ENCODE results near the gene MLH3. TPM values are rescaled to one million over a fixed set of nuclear protein-coding genes. Genes with fewer than 3 reads are reported as not detected.

Gene MLH3
- total and polyA plus RNA-seq, 10 of the 15 experiments (the other 5 are each of a cell fraction or from before 2014, with no cell fraction given), result 12.6 to 31.2 (median 19.6) TPM

GRCh38 chr14:75002392-75003249 is 48.6 kb downstream of the MLH3 start, which contains the start of gene EIF2B2 (continued):
- TF ChIP-seq SRF (IDR thresholded peaks at IDR 0.05; ENCODE audit: low read depth in 2 of 2, low read length in 2 of 2) (peak; percentile 99 to 100), TCF7 (IDR thresholded peaks at IDR 0.05; ENCODE audit: borderline replicate concordance) (no peak), ZNF687 (IDR thresholded peaks at IDR 0.05) (peak; percentile 61), TARDBP (IDR thresholded peaks at IDR 0.05; ENCODE audit: borderline replicate concordance) (no peak), CEBPZ (IDR thresholded peaks at IDR 0.05; ENCODE audit: low read depth, low read length) (no peak), CHD2 (IDR thresholded peaks at IDR 0.05; ENCODE audit: borderline replicate concordance, low read depth, low read length) (peak; percentile 92; the same call in 1 of the 2 replicates), EGR1 (IDR thresholded peaks at IDR 0.05; ENCODE audit: borderline replicate concordance in 1 of 2, low read depth in 2 of 2, low read length in 2 of 2) (peak in 1 of 2 experiments; percentile 91; a peak in 2 of 3 replicates), DPF2 (IDR thresholded peaks at IDR 0.05) (no peak)
